Hematopoietic multipotent progenitor cell (in vitro differentiated cells): ENCODE results near the gene DCST2. TPM values are rescaled to one million over a fixed set of nuclear protein-coding genes. Genes with fewer than 3 reads are reported as not detected.

Experiments
- small RNA-seq: library from RNA; depleted of rRNA; stranded (forward); fragments of <200 nt; gene quantifications from one replicate; pipeline ENCODE3, GENCODE V24; 2012
- total RNA-seq: library from RNA; depleted of rRNA; stranded (reverse); fragments of >200 nt; gene quantifications from one replicate; pipeline ENCODE4 v1.2.3, GENCODE V29; 2012

DCST2 gene
- total RNA-seq, 1 donor = under 0.01 TPM

Small RNA genes within 50 kb of the gene (small RNA-seq; reads per million reads assigned to genes)
- not detected for gene MIR4258

Other genes with a start within 250 kb of the DCST2 start
- gene KCNN3, start 163.5 kb downstream of the DCST2 start, total RNA-seq = under 0.01 TPM
- gene PMVK, start 97.1 kb downstream of the DCST2 start, total RNA-seq = 17.2 TPM
- 520 TPM for gene PBXIP1, start 77.7 kb downstream of the DCST2 start, total RNA-seq
- 25.6 TPM for gene PYGO2, start 72.0 kb downstream of the DCST2 start, total RNA-seq
- gene SHC1, start 63.0 kb downstream of the DCST2 start, total RNA-seq = 59.5 TPM
- 22.9 TPM for gene CKS1B, start 59.1 kb downstream of the DCST2 start, total RNA-seq
- 35.0 TPM for gene FLAD1, start 50.4 kb downstream of the DCST2 start, total RNA-seq
- 0.54 TPM for gene LENEP, start 40.2 kb downstream of the DCST2 start, total RNA-seq
- gene ZBTB7B, start 31.0 kb downstream of the DCST2 start, total RNA-seq = 22.6 TPM
- gene DCST1, start within 50 bp of the DCST2 start, total RNA-seq = under 0.01 TPM
- 60.1 TPM for gene ADAM15, start 17.5 kb upstream of the DCST2 start, total RNA-seq
- gene EFNA4, start 30.0 kb upstream of the DCST2 start, total RNA-seq = 5.9 TPM
- gene EFNA3, start 45.1 kb upstream of the DCST2 start, total RNA-seq = 4.8 TPM
- 21.3 TPM for gene EFNA1, start 94.1 kb upstream of the DCST2 start, total RNA-seq
- gene SLC50A1, start 102.1 kb upstream of the DCST2 start, total RNA-seq = 68.1 TPM
- gene DPM3, start 106.8 kb upstream of the DCST2 start, total RNA-seq = 63.0 TPM
- 194 TPM for gene KRTCAP2, start 139.5 kb upstream of the DCST2 start, total RNA-seq
- gene TRIM46, start 140.1 kb upstream of the DCST2 start, total RNA-seq = 32.6 TPM
- gene THBS3, start 174.1 kb upstream of the DCST2 start, total RNA-seq = 72.4 TPM
- gene MTX1, start 174.9 kb upstream of the DCST2 start, total RNA-seq = 70.3 TPM
- gene ENTREP3, start 221.7 kb upstream of the DCST2 start, total RNA-seq = 8.9 TPM
- 55.7 TPM for gene SCAMP3, start 228.6 kb upstream of the DCST2 start, total RNA-seq
- 66.0 TPM for gene CLK2, start 239.7 kb upstream of the DCST2 start, total RNA-seq
- 4.6 TPM for gene HCN3, start 243.7 kb upstream of the DCST2 start, total RNA-seq